Activated T-cell treated with anti-CD3 and anti-CD28 coated beads, Interleukin-2, amount 50 U/mL, for 48 hours (primary cell): ENCODE data around the gene PAQR7.

Experiments
- DNase-seq, 2 experiments: peaks; one replicate each; pipeline ENCODE4 v3.0.0-alpha.2; 2020

Gene PAQR7

DNA sequence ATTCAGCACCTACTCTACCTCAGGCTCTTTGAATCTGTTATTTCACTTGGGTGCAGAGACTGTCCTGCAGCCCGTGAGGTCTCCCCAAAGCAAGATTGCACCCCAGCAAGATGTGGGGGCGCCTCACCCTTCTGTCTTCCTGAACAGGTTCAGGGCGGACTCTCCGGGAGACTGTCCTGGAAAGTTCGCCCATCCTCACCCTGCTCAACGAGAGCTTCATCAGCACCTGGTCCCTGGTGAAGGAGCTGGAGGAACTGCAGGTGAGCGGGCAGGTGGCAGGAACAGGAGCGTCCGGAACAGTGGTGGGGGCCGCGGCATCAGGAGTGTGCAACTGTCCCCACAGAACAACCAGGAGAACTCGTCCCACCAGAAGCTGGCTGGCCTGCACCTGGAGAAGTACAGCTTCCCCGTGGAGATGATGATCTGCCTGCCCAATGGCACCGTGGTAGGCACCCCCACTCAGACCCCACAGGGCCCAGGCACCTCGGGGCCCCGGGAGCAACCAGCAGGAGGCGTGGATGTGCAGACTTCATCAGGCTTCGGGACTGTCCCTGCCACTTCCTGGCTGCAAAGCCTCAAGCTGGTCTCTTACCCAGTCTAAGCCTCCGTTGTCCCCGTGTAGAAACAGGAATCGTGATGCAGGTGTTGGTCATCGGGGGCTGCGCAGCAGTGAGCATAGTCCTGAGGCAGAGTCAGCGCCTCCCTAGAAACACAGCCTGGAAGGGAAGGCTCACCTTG lies 61.6 kb downstream of the PAQR7 start:
- DNase-seq: no peak

DNA sequence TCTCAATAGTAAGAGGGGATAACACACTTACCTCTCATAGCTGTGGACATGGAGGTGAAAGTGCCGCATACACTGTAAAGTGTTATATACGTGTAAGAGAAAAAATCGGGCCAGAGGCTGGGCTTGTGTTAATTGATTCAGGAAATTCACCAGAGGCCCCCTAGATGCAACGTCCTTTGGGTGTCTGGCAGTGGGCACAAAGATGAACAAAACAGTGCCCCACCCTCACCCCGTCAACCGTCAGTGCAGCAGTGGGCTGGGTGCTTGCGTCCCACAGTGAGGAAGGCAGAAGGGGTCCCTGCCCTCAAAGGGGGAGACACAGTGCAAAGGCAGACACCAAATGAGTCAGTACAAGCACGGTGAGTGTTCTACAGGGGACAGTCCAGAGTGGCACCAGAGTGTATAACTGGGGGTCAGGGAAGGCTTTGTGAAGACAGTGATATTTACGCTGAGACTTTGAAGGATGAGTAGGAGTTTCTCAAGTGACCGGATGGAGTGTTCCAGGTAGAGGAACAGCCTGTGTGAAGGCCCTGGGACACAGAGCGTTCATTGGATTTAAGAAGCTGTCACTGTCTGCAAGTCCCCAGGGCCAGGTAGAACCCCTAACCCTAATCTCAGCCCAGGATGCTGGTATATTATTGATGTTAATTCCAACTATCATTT lies 62.3 kb downstream of the PAQR7 start:
- DNase-seq: no peak
